ENCODE results near the gene POLR2A.
A peak's percentile ranks its signal among the peaks of the same experiment; 100 is the strongest.
"Not testable (repeated sequence)": the region's sequence is repeated elsewhere in the genome, so short reads cannot be mapped to it uniquely, and the experiment has no call there.

POLR2A gene

DNA sequence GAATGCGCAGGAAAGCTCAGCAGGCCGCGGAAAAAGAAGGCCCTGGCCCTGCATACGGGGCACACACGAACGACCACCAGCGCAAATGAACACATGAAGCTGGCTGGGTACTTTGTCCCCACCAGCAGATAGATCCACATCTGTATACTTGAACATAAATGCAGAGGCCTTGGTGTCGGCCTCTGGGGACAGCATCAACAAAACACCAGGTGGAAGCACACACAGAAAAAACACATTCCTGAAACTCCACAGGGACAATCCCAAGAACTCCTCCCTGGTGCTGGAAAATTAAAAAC lies 4.1 kb upstream of the POLR2A start:
- H3K27me3 ChIP-seq (ENCODE audit: control insufficient read depth in 1 of 2, insufficient read depth in 2 of 2, low read length in 2 of 2), result no peaks in the 10 kb centered on the region
- no peaks in the 10 kb centered on the region for H3K9me3 ChIP-seq (ENCODE audit: control insufficient read depth in 2 of 2, low read length in 2 of 2)
- H3K27ac ChIP-seq (ENCODE audit: low read length), result peak overlapping the region; percentile 94
- H3K36me3 ChIP-seq (ENCODE audit: control insufficient read depth in 2 of 2, insufficient read depth in 2 of 2, low read length in 2 of 2), result peaks cover 0 to 2% of the 10 kb centered on the region in 2 donors
- peak overlapping the region; percentile 73 to 90 for H3K9ac ChIP-seq (ENCODE audit: low read length in 2 of 2)
- peaks cover 57% of the 10 kb centered on the region for H3K4me1 ChIP-seq (ENCODE audit: control insufficient read depth, insufficient read depth, low read length)
- H3K4me3 ChIP-seq (ENCODE audit: low read length in 2 of 2), result peak overlapping the region; percentile 83 to 87

DNA sequence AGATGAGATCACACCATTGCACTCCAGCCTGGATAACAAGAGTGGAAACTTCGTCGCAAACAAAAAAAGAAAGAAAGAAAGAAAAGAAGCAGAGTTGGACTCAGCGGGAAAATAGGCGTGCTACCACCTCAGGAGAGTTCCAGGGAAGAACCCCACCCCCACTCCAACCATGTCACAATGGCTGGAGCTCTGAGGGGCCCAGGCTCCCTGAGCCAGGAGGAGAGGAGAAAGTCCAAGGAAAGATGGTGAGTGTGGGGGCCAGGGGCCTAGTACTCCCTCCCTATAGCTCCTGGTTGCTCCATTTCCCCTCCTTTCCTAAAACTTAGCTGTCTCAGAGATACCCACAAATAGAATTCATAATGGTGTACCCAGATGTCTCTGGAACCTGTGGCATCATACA lies 2.9 kb upstream of the POLR2A start, which contains the start of gene SLC35G6:
Gene SLC35G6 (plus strand): TSS at position 172 of the 400 bp plus-strand sequence. CDS start 71 bp downstream, at position 243.
- H3K36me3 ChIP-seq (ENCODE audit: control insufficient read depth in 2 of 2, insufficient read depth in 2 of 2, low read length in 2 of 2); H3K27me3 ChIP-seq (ENCODE audit: control insufficient read depth in 1 of 2, insufficient read depth in 2 of 2, low read length in 2 of 2); H3K9me3 ChIP-seq (ENCODE audit: control insufficient read depth in 2 of 2, low read length in 2 of 2): not testable (repeated sequence)
- Histone ChIP-seq H3K9ac (ENCODE audit: low read length in 2 of 2) (peak within 1 kb of the TSS in 1 of 2 donors; percentile 73), H3K4me3 (ENCODE audit: low read length in 2 of 2) (peak within 1 kb of the TSS in 1 of 2 donors; percentile 87), H3K27ac (ENCODE audit: low read length) (peak within 1 kb of the TSS; percentile 94), H3K4me1 (ENCODE audit: control insufficient read depth, insufficient read depth, low read length) (peaks cover 56% of the 10 kb centered on the region)

DNA sequence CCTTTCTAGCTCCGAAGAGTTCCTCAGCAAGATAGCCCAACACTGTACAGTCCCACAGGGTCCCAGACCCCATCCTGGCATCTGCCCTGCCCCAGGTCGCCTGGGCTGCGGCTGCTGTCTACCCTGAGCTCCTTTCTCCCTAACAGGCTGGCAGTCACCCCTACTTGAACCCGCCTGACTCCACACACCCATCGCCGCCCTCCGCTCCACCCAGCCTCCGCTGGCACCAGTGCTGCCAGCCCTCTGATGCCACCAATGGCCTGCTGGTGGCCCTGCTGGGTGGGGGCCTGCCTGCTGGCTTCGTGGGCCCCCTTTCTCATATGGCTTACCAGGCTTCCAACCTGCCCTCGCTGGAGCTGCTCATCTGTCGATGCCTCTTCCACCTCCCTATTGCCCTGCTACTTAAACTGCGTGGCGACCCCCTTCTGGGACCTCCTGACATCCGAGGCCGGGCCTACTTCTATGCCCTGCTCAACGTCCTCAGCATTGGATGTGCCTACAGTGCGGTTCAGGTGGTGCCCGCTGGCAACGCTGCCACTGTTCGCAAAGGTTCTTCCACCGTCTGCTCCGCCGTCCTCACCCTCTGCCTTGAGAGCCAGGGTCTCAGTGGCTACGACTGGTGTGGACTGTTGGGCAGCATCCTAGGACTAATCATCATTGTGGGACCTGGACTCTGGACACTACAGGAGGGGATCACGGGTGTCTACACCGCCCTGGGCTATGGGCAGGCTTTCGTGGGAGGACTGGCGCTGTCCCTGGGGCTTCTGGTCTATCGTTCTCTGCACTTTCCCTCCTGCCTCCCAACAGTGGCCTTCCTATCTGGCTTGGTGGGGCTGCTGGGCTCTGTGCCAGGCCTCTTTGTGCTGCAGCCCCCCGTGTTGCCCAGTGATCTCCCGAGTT lies 2.1 kb upstream of the POLR2A start:
- Histone ChIP-seq H3K27ac (ENCODE audit: low read length) (peak overlapping the region; percentile 100), H3K4me1 (ENCODE audit: control insufficient read depth, insufficient read depth, low read length) (peaks cover 54% of the 10 kb centered on the region)
- not testable (repeated sequence) for H3K36me3 ChIP-seq (ENCODE audit: control insufficient read depth in 2 of 2, insufficient read depth in 2 of 2, low read length in 2 of 2); H3K4me3 ChIP-seq (ENCODE audit: low read length in 2 of 2); H3K9me3 ChIP-seq (ENCODE audit: control insufficient read depth in 2 of 2, low read length in 2 of 2); H3K9ac ChIP-seq (ENCODE audit: low read length in 2 of 2); H3K27me3 ChIP-seq (ENCODE audit: control insufficient read depth in 1 of 2, insufficient read depth in 2 of 2, low read length in 2 of 2)

DNA sequence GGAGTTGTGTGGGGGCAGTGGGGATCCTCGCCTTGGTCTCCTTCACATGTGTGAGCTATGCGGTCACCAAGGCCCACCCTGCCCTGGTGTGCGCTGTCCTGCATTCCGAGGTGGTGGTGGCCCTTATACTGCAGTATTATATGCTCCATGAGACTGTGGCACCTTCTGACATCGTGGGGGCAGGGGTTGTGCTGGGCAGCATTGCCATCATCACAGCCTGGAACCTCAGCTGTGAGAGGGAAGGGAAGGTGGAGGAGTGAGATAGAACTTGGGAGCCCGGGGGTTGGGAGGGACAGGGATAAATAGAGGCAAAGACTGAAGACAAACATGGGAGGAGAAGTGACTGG lies 1.5 kb upstream of the POLR2A start:
- H3K9me3 ChIP-seq (ENCODE audit: control insufficient read depth in 2 of 2, low read length in 2 of 2); H3K36me3 ChIP-seq (ENCODE audit: control insufficient read depth in 2 of 2, insufficient read depth in 2 of 2, low read length in 2 of 2); H3K27me3 ChIP-seq (ENCODE audit: control insufficient read depth in 1 of 2, insufficient read depth in 2 of 2, low read length in 2 of 2): not testable (repeated sequence)
- peak overlapping the region; percentile 98 to 100 for H3K9ac ChIP-seq (ENCODE audit: low read length in 2 of 2)
- H3K4me3 ChIP-seq (ENCODE audit: low read length in 2 of 2), result peak overlapping the region; percentile 73 to 94
- peak overlapping the region; percentile 100 for H3K27ac ChIP-seq (ENCODE audit: low read length)
- H3K4me1 ChIP-seq (ENCODE audit: control insufficient read depth, insufficient read depth, low read length), result peaks cover 49% of the 10 kb centered on the region

DNA sequence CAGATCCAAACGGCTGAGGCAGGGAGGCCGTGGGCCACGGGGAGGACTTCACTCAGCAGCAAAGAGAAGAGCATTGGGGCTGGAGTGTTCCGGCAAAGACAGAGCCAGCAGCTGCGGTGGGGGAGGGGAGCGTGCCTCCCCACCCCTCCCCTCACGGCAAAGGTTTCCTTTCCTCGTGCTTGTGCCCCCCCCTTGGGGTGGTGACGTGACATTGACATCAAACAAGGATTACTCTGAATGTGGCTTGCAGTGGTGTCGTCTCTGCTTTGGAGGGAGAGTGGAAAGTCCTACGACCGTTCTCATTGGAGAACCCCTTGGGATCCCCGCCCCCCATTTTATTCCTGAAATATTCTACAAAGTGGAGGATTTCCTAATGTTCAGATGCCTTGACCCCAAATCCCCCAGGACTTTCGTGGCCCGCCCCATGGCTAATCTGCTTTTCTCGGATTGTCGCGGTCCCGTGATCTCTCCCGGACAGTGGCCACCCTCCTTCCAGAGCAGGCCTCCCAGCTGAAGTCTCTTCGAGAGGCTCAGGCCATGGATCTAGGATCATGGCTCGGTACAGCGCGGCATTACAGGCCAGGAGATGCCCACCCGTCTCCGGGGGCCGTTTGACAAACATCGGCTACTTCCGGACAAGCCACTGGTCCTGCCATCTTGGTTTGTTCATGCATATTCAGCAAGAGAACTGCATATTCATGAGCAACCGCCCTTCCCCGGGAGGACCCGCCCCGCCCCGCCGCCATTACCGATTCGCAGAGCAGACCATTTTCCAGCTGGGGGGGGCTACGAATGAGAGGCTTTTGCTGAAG lies 705 bp upstream of the POLR2A start:
- Histone ChIP-seq H3K9me3 (ENCODE audit: control insufficient read depth in 2 of 2, low read length in 2 of 2) (no peaks in the 10 kb centered on the region), H3K27ac (ENCODE audit: low read length) (peak overlapping the region; percentile 100), H3K4me3 (ENCODE audit: low read length in 2 of 2) (peak overlapping the region; percentile 73 to 94), H3K9ac (ENCODE audit: low read length in 2 of 2) (peak overlapping the region; percentile 98 to 100), H3K4me1 (ENCODE audit: control insufficient read depth, insufficient read depth, low read length) (peaks cover 42% of the 10 kb centered on the region), H3K27me3 (ENCODE audit: control insufficient read depth in 1 of 2, insufficient read depth in 2 of 2, low read length in 2 of 2) (no peaks in the 10 kb centered on the region), H3K36me3 (ENCODE audit: control insufficient read depth in 2 of 2, insufficient read depth in 2 of 2, low read length in 2 of 2) (no peaks in the 10 kb centered on the region)

DNA sequence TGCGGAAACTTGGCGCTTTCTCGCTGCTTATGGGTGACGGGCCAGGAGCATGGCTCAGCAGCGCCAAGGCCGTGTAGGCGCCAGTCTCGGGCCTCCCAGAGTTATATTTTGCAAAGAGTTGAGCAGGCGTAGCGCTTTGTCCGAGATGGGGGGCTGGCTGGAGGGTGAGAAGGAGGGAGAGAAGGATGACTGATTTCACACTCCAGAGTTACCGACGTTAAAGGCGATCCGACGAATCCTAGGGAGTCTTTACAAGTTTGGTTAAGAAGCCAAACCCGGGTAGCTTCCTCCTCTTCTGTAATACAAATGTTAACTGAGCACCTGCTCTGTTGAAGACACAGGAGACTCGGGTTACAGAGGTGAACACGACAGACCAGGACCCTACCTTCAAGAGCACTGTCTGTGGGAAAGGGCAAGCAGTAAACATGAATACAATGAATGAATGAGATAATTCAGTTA lies 782 bp downstream of the POLR2A start:
- Histone ChIP-seq H3K4me3 (ENCODE audit: low read length in 2 of 2) (peak overlapping the region; percentile 64 to 94), H3K9ac (ENCODE audit: low read length in 2 of 2) (peak overlapping the region; percentile 64 to 75), H3K27me3 (ENCODE audit: control insufficient read depth in 1 of 2, insufficient read depth in 2 of 2, low read length in 2 of 2) (no peaks in the 10 kb centered on the region), H3K4me1 (ENCODE audit: control insufficient read depth, insufficient read depth, low read length) (peaks cover 37% of the 10 kb centered on the region), H3K27ac (ENCODE audit: low read length) (peak overlapping the region; percentile 100), H3K9me3 (ENCODE audit: control insufficient read depth in 2 of 2, low read length in 2 of 2) (no peaks in the 10 kb centered on the region), H3K36me3 (ENCODE audit: control insufficient read depth in 2 of 2, insufficient read depth in 2 of 2, low read length in 2 of 2) (no peaks in the 10 kb centered on the region)

DNA sequence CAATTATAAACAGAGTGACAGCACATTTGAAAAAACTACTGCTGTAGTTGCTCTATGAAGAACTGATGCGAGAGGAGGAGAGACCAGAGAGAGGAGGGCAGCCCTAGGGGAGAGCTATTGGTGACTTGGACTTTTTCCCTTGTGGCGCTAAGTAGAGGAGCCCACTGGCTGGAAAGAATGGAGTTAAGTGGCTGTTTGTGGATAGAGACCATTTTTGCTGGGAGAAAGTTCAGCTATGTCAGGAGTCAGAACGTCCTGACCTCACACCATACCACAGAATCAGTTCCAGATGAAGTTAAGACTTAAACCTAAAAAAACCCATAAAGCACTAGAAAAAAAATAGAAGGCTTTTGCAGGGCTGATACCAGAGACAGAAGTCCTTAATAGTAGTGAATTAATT lies 2.0 kb downstream of the POLR2A start:
- Histone ChIP-seq H3K36me3 (ENCODE audit: control insufficient read depth in 2 of 2, insufficient read depth in 2 of 2, low read length in 2 of 2) (no peaks in the 10 kb centered on the region), H3K9ac (ENCODE audit: low read length in 2 of 2) (peak overlapping the region; percentile 22 to 23), H3K4me1 (ENCODE audit: control insufficient read depth, insufficient read depth, low read length) (peaks cover 31% of the 10 kb centered on the region), H3K4me3 (ENCODE audit: low read length in 2 of 2) (peak overlapping the region in 1 of 2 donors; percentile 64), H3K27ac (ENCODE audit: low read length) (no peak overlapping the region), H3K9me3 (ENCODE audit: control insufficient read depth in 2 of 2, low read length in 2 of 2) (no peaks in the 10 kb centered on the region), H3K27me3 (ENCODE audit: control insufficient read depth in 1 of 2, insufficient read depth in 2 of 2, low read length in 2 of 2) (no peaks in the 10 kb centered on the region)

DNA sequence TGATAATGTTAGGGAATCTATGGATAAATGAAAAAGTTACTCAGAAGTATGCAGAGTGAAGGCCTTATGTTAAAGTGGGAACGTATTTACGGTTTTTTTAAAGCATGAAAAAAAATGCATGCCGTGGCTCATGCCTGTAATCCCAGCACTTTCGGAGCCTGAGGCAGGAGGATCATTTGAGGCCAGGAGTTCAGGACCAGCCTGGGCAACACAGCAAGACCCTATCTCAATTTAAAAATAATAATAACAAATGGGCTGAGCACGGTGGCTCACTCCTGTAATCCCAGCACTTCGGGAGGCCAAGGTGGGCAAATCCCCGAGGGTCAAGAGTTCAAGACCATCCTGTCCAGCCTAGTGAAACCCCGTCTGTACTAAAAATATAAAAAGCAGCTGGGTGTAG lies 6.0 kb downstream of the POLR2A start:
- peaks cover 0 to 2% of the 10 kb centered on the region in 2 donors for H3K36me3 ChIP-seq (ENCODE audit: control insufficient read depth in 2 of 2, insufficient read depth in 2 of 2, low read length in 2 of 2)
- no peaks in the 10 kb centered on the region for H3K27me3 ChIP-seq (ENCODE audit: control insufficient read depth in 1 of 2, insufficient read depth in 2 of 2, low read length in 2 of 2)
- no peaks in the 10 kb centered on the region for H3K9me3 ChIP-seq (ENCODE audit: control insufficient read depth in 2 of 2, low read length in 2 of 2)
- no peak overlapping the region for H3K4me3 ChIP-seq (ENCODE audit: low read length in 2 of 2)
- no peak overlapping the region for H3K27ac ChIP-seq (ENCODE audit: low read length)
- no peak overlapping the region for H3K9ac ChIP-seq (ENCODE audit: low read length in 2 of 2)
- H3K4me1 ChIP-seq (ENCODE audit: control insufficient read depth, insufficient read depth, low read length), result peaks cover 16% of the 10 kb centered on the region

DNA sequence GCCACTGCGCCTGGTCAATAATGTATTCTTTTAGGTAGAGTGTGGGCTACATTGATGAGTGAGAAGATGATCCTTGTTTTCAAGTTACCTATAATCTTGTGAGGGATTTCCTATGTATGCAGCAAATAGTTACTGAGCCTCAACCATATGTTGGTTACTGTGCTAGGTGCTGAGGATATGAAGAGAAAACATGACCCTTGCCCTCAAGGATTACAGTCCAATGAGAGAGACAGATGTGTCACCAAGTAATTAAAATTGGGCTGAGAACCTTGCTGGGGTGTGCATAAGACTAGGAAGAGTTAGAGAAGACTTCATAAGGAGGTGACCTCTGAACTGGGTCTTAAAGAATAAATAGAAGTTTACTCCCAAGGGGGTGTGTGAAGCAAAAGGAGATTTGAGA lies 7.4 kb downstream of the POLR2A start:
- H3K4me1 ChIP-seq (ENCODE audit: control insufficient read depth, insufficient read depth, low read length), result peaks cover 5% of the 10 kb centered on the region
- no peaks in the 10 kb centered on the region for H3K9me3 ChIP-seq (ENCODE audit: control insufficient read depth in 2 of 2, low read length in 2 of 2)
- no peak overlapping the region for H3K9ac ChIP-seq (ENCODE audit: low read length in 2 of 2)
- H3K27me3 ChIP-seq (ENCODE audit: control insufficient read depth in 1 of 2, insufficient read depth in 2 of 2, low read length in 2 of 2), result no peaks in the 10 kb centered on the region
- no peak overlapping the region for H3K4me3 ChIP-seq (ENCODE audit: low read length in 2 of 2)
- peaks cover 6 to 12% of the 10 kb centered on the region in 2 donors for H3K36me3 ChIP-seq (ENCODE audit: control insufficient read depth in 2 of 2, insufficient read depth in 2 of 2, low read length in 2 of 2)
- H3K27ac ChIP-seq (ENCODE audit: low read length), result no peak overlapping the region

DNA sequence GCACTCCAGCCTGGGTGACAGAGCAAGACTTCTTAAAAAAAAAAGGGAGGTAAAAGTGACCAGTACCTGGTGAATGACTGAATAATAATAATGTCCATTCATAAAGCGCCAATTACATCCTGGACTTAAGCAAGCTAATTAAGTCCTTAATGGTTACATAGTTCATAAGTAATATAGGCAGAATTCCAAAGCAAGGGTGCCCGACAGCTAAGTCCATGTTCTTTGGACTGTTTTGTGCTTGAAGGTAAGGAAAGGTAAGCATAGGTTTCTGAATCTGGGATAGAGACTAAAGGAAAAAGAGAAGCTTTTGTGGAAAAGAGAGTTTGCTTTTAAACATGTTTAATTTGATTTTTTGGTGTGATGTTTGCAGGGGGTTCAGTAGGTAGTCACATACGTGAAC lies 9.8 kb downstream of the POLR2A start:
- H3K4me1 ChIP-seq (ENCODE audit: control insufficient read depth, insufficient read depth, low read length), result no peaks in the 10 kb centered on the region
- H3K36me3 ChIP-seq (ENCODE audit: control insufficient read depth in 2 of 2, insufficient read depth in 2 of 2, low read length in 2 of 2), result peaks cover 27 to 34% of the 10 kb centered on the region in 2 donors
- no peak overlapping the region for H3K4me3 ChIP-seq (ENCODE audit: low read length in 2 of 2)
- H3K27ac ChIP-seq (ENCODE audit: low read length), result no peak overlapping the region
- no peaks in the 10 kb centered on the region for H3K27me3 ChIP-seq (ENCODE audit: control insufficient read depth in 1 of 2, insufficient read depth in 2 of 2, low read length in 2 of 2)
- no peak overlapping the region for H3K9ac ChIP-seq (ENCODE audit: low read length in 2 of 2)
- H3K9me3 ChIP-seq (ENCODE audit: control insufficient read depth in 2 of 2, low read length in 2 of 2), result no peaks in the 10 kb centered on the region
